ENCODE results near the gene MBIP.

MBIP gene

DNA sequence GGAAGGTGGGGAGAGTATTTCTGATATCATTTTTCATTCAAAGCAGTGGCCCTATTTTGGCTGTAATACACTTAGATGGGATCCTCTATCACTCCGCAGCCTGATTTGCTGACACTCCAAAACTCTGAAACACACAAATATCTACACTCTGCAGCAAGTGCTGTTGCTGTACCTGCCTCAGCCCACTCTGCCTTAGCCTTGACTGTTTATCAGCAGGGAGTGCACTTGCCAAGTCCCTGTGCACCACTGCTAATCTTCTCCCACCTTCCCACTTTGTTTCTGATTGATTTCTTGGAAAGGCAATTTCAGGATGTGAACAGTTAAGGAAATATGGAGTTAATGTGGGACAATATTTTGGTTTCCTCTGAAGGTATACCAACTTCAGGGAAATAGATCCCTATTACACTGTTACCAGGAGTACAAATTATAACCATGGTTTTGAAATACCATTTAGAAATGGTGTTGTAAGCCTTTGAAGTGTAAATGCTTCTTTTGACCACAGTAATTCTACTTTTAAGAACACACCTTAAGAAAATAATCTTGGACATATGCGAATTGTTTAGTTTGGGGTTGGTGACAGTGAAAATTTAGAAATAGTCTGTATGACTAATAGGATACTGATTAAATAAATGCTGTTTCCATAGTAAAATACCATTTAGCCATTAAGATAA is 59.3 kb downstream of the MBIP start:
- DNase-seq: no peak

DNA sequence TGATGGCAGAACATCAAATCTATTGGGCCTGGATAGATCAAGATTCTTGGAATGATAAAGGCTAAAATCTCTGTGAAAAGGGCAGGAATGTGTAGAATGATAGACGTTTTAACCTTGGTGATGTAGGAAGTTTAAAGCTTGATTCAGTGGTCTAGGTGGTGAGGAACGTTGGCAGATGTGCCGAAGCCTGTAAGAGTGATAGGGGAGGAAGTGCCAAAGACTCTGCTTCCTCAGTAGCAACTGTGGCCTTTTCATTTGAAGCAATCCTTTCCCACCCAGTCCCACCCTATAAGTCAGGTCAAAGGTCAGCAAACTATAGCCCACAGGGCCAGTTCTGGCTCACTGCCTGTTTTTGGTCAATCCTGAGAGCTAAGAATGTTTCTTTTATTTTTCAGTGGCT is 62.2 kb downstream of the MBIP start:
- DNase-seq: no peak

DNA sequence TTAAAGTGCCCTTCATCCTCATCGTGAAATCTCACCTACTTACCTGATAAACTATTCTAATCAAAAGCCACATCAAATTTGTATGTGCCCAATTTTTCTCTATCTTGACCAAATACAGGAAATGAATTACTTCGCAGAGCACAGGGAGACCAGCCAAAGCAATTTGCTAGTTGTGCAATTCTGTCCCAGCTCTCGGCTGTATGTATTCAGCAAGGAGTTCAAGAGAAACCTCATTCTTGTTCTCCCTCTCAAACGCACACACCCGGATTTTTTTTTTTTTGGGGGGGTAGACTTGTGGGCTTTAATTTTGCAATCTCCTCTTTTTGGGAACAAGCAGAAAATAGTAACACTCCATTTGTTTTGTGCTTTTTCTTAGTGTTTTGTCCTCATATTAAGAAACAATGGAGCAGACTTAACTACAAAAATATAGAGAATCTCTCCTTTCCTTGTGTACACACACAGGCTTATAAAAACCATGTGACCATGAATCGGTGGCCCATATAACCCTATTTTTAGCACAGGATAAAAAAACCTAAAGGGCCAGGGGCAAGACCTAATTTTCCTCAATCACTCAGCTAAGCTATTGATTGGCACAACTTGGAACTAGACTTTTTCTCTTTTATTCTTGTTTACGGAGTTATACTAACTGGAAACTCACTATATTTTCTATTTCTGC is 64.2 kb downstream of the MBIP start:
- no peak for DNase-seq

DNA sequence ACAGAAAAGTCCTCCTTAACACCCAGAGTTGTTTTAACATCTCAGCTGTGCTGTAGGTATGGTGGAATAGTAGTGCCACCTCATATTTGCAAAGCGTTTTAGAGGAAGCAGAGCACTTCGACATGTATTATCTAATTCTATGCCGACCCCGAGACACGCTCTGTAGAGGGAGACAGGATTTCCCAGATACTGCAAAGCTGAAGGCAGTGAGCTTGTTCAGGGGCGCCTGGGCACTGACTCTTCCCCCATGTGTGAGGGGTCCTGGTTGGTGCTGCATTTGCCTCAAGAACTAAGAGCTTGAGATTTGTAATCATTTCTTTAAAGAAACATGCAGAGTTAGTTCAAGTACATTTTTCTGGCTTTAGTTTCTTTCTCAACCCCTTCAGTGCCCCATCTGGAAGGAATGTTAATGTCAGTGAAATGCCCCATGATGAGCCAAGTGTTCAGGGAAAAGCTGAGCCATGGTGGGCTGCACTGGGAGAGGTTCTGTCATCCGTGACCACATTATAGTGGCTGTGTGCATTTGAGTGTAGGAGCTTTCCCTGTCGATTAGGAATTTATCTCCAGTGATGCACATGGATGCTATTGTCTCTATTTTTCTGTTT is 66.3 kb downstream of the MBIP start:
- DNase-seq: no peak

Measured in cerebellar nuclear complex (tissue), 1 donor.